ENCODE data around the gene HS3ST3B1.

HS3ST3B1 gene

GRCh38 chr17:14340857-14341754, 40.2 kb downstream of the HS3ST3B1 start (continued):
- TF ChIP-seq ZNF292 (tag by site-specific recombination; IDR thresholded peaks at IDR 0.05; ENCODE audit: borderline replicate concordance, low read depth): no peak
- no peak for TF ChIP-seq ZNF24 (tag by site-specific recombination; IDR thresholded peaks at IDR 0.05)
- no peak for TF ChIP-seq ZNF549 (tag by site-specific recombination; IDR thresholded peaks at IDR 0.05)
- TF ChIP-seq ZFP69B (tag by site-specific recombination; IDR thresholded peaks at IDR 0.05): peak; percentile 36; the same call in 1 of the 2 replicates
- TF ChIP-seq ZNF114 (tag by site-specific recombination; IDR thresholded peaks at IDR 0.05): no peak
- TF ChIP-seq ZNF23 (tag by site-specific recombination; IDR thresholded peaks at IDR 0.05; ENCODE audit: borderline replicate concordance): no peak
- TF ChIP-seq ZNF302 (tag by site-specific recombination; IDR thresholded peaks at IDR 0.05; ENCODE audit: low read depth): no peak
- TF ChIP-seq FEZF1 (tag by site-specific recombination; IDR thresholded peaks at IDR 0.05): peak; percentile 82
- TF ChIP-seq ZNF514 (tag by site-specific recombination; IDR thresholded peaks at IDR 0.05): no peak
- no peak for TF ChIP-seq ZNF404 (tag by site-specific recombination; IDR thresholded peaks at IDR 0.05)
- TF ChIP-seq ZNF10 (tag by site-specific recombination; IDR thresholded peaks at IDR 0.05): no peak
- no peak for TF ChIP-seq BCL11A (tag by site-specific recombination; IDR thresholded peaks at IDR 0.05; ENCODE audit: low read depth)
- TF ChIP-seq ZNF426 (tag by site-specific recombination; IDR thresholded peaks at IDR 0.05): no peak
- 0 out of 2 replicates have a peak, but pooled peaks have one; percentile 42 for TF ChIP-seq ZNF423 (tag by site-specific recombination; IDR thresholded peaks at IDR 0.05)
- TF ChIP-seq SCRT2 (tag by site-specific recombination; IDR thresholded peaks at IDR 0.05): no peak

GRCh38 chr17:14341866-14342265, 41.0 kb downstream of the HS3ST3B1 start:
- POLR2A ChIA-PET: interaction anchor here (1.1 kb wide), 1 partner anchor 32 kb away, joined by 3 read pairs; no protein-coding TSS in a partner anchor
- no peak for TF ChIP-seq ZNF16 (tag by site-specific recombination; IDR thresholded peaks at IDR 0.05; ENCODE audit: low read depth)
- TF ChIP-seq ZNF112 (tag by site-specific recombination; IDR thresholded peaks at IDR 0.05): no peak
- TF ChIP-seq FEZF1 (tag by site-specific recombination; IDR thresholded peaks at IDR 0.05): peak; percentile 31; the same call in 1 of the 2 replicates
- Histone ChIP-seq H3K4me3 (ENCODE audit: low read depth, low read length) (no peak overlapping the region), H3K27ac (ENCODE audit: extremely low read depth, low read depth, low read length) (no peak overlapping the region; the same call in 1 of the 2 replicates), H3K9me3 (ENCODE audit: control insufficient read depth, insufficient read depth, low read depth, low read length) (no peaks in the 10 kb centered on the region), H3K36me3 (ENCODE audit: control insufficient read depth in 2 of 2, insufficient read depth in 1 of 2, low read length in 2 of 2) (peaks cover 0 to 13% of the 10 kb centered on the region in 2 experiments; a peak in 2 of 3 replicates), H3K4me1 (ENCODE audit: control insufficient read depth, insufficient read depth, low read length) (peaks cover 18% of the 10 kb centered on the region)
- CTCF ChIA-PET: interaction anchor here (0.6 kb wide), 2 partner anchors 182 to 892 kb away, joined by 3 to 5 read pairs; no protein-coding TSS in a partner anchor

GRCh38 chr17:14346801-14347200, 45.9 kb downstream of the HS3ST3B1 start:
- H3K4me3 ChIP-seq (ENCODE audit: low read depth, low read length): no peak overlapping the region
- POLR2A ChIA-PET: no interaction called here
- H3K9me3 ChIP-seq (ENCODE audit: control insufficient read depth, insufficient read depth, low read depth, low read length): no peaks in the 10 kb centered on the region
- CTCF ChIA-PET: no interaction called here
- H3K27ac ChIP-seq (ENCODE audit: extremely low read depth, low read depth, low read length): no peak overlapping the region
- H3K36me3 ChIP-seq (ENCODE audit: control insufficient read depth in 2 of 2, insufficient read depth in 1 of 2, low read length in 2 of 2): peaks cover 0 to 21% of the 10 kb centered on the region in 2 experiments; a peak in 2 of 3 replicates
- TF ChIP-seq ZNF132 (tag by site-specific recombination; IDR thresholded peaks at IDR 0.05; ENCODE audit: borderline replicate concordance): no peak
- no peak for TF ChIP-seq ZBTB48 (tag by site-specific recombination; IDR thresholded peaks at IDR 0.05)
- no peak for TF ChIP-seq ZNF664 (tag by site-specific recombination; IDR thresholded peaks at IDR 0.05)
- TF ChIP-seq ZNF302 (tag by site-specific recombination; IDR thresholded peaks at IDR 0.05; ENCODE audit: low read depth): no peak
- no peak for TF ChIP-seq ZNF394 (tag by site-specific recombination; IDR thresholded peaks at IDR 0.05; ENCODE audit: borderline replicate concordance)
- no peak for TF ChIP-seq BCL6B (tag by site-specific recombination; IDR thresholded peaks at IDR 0.05)
- no peak for TF ChIP-seq PBX3 (CRISPR knock-in tag; IDR thresholded peaks at IDR 0.05)
- TF ChIP-seq ZBTB21 (tag by site-specific recombination; IDR thresholded peaks at IDR 0.05): no peak
- H3K4me1 ChIP-seq (ENCODE audit: control insufficient read depth, insufficient read depth, low read length): peaks cover under 1% of the 10 kb centered on the region
